Mononuclear cell (primary cell): ENCODE results near the gene CCDC124. TPM values are rescaled to one million over a fixed set of nuclear protein-coding genes. Genes with fewer than 3 reads are reported as not detected.
A peak's percentile ranks its signal among the peaks of the same experiment; 100 is the strongest.

ENCODE experiments used
- H3K27me3 ChIP-seq: 2 replicates; pipeline ENCODE4 v1.6.0; 2011; ENCODE audit warnings: low read length, control low read depth; ENCODE audit not compliant: insufficient read depth
- H3K4me1 ChIP-seq: 2 replicates; pipeline ENCODE4 v1.5.1; 2011; ENCODE audit warnings: mild to moderate bottlenecking, low read length, control low read depth; ENCODE audit not compliant: insufficient read depth
- H3K4me3 ChIP-seq: 2 replicates; pipeline ENCODE4 v1.5.1; 2011; ENCODE audit warnings: mild to moderate bottlenecking, low read length, moderate library complexity
- H3K9me3 ChIP-seq: 2 replicates; pipeline ENCODE4 v1.5.1; 2011; ENCODE audit warnings: low read depth, mild to moderate bottlenecking, control low read depth, low read length
- total RNA-seq: library from RNA; depleted of rRNA; stranded (reverse); fragments of >200 nt; gene quantifications from one replicate; pipeline ENCODE4 v1.2.3, GENCODE V29; 2012

Gene CCDC124
- total RNA-seq, 1 donor: 13.2 TPM

DNA sequence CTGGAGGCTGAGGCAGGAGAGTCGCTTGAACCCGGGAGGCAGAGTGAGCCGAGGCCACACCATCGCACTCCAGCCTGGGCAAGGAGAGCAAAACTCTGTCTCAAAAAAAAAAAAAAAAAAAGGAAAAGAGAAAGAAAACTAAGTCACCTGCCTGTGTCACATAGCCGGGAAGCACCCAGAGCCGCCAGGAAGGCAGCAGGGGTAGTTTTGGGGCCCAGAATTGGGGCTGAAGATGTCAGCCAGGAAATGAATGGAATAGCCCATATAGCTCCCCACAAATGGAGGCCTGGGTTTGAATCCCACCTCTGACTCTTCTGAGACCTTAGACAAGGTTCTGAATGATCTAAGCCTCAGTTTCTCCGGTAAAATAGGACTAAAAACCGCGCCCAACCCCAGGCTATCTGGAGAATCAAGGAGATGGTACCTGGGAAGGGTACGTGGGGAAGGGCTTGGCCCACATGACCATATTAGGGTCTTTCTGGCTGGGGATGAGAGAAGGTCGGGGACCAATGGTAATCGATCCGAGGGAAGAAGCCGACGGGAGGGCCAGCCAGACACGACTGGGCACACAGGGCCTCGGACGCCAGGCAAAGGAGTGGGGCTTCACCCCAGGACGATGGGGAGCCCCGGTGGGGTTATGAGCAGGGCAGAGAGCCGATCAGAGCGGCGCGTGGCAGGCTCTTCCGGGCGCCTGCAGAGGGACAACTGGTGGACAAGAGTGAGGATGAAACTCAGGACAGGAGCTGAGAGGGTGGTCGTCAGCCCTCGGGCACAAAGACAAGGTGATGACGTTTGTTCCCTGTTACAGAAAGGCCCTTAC is 14.4 kb downstream of the CCDC124 start:
- Histone ChIP-seq H3K9me3 (no peaks in the 10 kb centered on the region), H3K4me3 (peak overlapping the region; percentile 32), H3K27me3 (peaks cover 31% of the 10 kb centered on the region), H3K4me1 (peaks cover 46% of the 10 kb centered on the region)

DNA sequence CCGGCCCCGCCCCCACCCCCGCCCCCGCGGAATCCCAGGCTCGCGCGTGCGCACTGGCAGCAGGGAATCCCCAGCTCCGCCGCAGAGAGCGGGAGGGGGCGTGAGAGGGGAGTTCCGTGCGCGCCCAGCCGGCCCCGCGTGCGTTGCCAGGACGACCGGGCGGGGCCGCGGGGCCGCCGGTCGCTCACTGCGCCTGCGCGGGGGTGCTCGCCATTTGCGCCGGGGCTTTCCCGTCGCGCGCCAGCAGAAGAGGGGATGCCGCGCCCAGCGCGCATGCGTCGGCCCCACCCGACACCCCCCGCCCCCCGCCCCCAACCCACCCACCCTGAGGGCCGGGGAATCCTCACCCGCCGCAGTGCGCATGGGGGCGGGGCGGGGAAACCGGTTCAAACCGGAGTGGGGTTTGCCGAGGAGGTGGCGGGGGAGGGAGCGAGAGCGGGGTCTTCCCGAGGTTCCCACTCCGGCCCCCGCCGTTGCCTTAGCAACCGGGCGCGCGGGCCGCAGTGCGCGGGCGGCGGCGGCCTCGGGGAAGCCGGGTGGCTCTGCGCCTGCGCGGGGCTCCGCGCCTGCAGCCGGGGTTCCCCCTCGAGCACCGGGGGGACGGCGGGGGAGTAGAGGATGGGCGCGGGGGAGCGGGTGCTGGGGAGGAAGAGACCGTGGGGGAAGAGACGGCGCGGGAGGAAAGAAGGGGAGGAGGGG is 15.1 kb downstream of the CCDC124 start:
- H3K27me3 ChIP-seq: peaks cover 39% of the 10 kb centered on the region
- H3K4me1 ChIP-seq: peaks cover 53% of the 10 kb centered on the region
- peak overlapping the region; percentile 34 for H3K4me3 ChIP-seq
- no peaks in the 10 kb centered on the region for H3K9me3 ChIP-seq

DNA sequence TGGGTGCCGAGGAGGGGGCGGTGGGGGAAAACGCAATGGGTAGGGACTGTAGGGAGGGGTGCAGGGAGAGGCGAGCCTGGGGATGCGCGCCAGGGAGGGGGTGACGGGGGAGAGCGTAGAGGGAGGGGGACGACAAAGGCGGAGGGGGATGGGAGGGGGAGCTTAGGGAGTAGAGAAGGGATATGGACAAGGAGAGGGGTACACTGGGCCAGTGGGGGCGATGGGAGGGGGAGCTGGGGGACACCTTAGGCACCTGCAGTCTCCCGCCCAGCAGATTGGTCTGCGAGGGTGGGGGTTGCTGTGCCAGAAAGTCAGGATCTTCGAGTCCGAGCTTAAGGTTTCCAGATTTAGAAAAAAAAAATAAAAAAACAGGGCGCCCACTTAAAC is 15.7 kb downstream of the CCDC124 start:
- no peaks in the 10 kb centered on the region for H3K9me3 ChIP-seq
- H3K4me3 ChIP-seq: no peak overlapping the region
- H3K4me1 ChIP-seq: peaks cover 56% of the 10 kb centered on the region
- peaks cover 45% of the 10 kb centered on the region for H3K27me3 ChIP-seq

DNA sequence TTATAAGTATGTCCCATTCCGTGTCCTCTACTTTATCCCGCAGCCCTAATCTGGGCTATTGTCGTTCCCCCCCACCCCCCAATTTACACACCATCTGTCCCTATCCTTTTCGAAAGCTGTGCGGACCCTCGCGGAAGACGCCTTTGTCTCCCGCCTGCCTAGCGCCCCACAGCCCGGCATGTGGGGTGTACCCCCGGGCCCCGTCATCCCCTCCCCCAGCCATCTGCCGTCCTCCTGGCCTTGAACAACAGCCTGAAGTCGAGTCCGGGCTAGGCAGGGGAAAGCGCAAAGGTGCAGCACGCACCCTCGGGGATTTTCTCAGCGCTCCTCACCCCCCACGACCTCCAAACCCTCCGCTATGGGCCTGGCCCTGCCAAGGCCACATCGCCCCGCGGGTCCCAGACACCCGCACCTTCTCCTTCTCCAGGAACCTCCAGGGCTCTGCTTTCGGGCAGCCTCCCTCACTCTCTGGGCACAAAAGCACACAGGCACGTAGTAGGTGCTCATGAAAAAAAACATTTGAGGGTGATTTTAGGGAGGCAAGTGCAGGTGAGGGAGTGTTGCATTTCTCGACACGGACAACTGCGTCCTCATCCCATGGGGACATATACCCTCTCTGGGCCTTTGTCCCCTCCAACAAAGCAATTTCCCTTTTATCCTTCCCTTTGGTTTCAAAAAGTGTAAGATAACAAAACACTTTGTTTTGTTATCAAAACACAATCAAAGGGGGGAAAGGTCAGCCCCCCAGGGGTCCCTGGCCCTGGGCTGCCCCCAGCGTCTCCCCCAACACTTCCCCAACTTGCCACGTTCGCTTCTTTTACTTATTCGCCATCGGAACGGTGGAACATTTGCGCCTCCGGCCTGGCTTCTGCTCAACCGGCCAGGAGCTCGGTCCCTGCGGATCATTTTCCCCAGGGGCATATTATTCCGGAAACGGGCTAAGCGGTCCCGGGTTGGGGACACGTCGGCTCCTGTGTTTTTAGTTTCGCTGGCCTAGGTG is 16.4 kb downstream of the CCDC124 start:
- peaks cover 56% of the 10 kb centered on the region for H3K4me1 ChIP-seq
- H3K4me3 ChIP-seq: no peak overlapping the region
- H3K9me3 ChIP-seq: no peaks in the 10 kb centered on the region
- peaks cover 51% of the 10 kb centered on the region for H3K27me3 ChIP-seq

DNA sequence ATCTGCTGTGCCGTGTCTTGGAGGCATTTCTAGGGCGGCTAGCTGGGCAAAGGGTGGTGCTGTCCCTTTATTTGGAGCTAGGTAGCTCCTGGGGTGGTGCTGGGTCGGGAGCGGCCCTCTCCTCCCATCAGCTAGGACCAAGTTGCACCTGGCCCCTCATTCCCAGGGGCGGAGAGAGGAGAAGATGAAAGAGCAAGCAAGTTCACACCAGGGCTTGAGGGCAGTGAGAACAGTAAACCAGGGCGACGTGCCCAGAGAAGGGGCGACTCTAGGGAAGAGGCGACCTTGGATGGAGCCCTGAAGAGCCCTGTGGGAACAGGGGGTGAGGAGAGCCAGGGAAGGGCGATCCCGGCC is 17.1 kb downstream of the CCDC124 start:
- no peak overlapping the region for H3K4me3 ChIP-seq
- H3K4me1 ChIP-seq: peaks cover 56% of the 10 kb centered on the region
- no peaks in the 10 kb centered on the region for H3K9me3 ChIP-seq
- H3K27me3 ChIP-seq: peaks cover 53% of the 10 kb centered on the region

DNA sequence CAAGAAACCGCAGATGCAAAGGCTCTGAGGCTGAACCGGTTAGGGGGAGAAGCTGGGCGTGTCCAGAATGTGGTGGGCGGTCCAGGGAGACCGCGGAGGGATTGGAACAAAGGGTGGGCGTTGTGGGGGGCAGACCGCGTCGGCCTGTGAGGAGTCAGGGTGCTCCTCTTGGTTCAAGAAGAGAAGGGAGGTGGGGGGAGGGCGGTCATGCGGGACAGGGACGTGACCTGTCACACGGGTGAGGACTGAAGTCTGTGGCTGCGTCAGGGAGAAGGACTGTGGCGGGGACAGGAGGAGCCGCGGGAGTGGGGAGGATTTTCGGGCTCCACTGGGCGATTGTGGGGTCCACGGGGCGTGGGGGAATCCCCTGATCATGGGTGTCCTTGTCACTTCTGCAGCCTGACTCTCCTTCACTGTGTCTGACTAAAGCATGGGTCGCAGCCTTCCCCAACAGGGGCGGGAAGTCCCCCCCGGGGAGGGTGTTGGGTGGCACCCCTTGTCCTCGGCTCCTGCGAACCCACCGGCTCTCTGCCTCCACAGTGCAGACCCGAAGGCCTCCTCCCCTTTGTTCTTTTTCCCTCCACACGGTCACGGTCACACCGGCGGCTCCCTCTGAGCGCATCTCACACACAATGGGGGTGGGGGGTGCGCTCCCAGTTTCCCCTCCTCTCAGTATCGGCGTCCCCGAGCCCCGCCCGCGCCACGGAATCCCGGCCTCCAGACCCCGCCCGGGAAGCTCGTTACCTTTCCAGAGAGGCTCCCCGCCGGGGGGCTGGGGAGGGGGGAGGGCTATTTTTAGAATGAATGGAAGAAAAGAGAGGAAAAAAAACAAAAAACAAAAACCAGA is 17.7 kb downstream of the CCDC124 start:
- Histone ChIP-seq H3K4me3 (no peak overlapping the region), H3K27me3 (peaks cover 53% of the 10 kb centered on the region), H3K4me1 (peaks cover 56% of the 10 kb centered on the region), H3K9me3 (no peaks in the 10 kb centered on the region)

DNA sequence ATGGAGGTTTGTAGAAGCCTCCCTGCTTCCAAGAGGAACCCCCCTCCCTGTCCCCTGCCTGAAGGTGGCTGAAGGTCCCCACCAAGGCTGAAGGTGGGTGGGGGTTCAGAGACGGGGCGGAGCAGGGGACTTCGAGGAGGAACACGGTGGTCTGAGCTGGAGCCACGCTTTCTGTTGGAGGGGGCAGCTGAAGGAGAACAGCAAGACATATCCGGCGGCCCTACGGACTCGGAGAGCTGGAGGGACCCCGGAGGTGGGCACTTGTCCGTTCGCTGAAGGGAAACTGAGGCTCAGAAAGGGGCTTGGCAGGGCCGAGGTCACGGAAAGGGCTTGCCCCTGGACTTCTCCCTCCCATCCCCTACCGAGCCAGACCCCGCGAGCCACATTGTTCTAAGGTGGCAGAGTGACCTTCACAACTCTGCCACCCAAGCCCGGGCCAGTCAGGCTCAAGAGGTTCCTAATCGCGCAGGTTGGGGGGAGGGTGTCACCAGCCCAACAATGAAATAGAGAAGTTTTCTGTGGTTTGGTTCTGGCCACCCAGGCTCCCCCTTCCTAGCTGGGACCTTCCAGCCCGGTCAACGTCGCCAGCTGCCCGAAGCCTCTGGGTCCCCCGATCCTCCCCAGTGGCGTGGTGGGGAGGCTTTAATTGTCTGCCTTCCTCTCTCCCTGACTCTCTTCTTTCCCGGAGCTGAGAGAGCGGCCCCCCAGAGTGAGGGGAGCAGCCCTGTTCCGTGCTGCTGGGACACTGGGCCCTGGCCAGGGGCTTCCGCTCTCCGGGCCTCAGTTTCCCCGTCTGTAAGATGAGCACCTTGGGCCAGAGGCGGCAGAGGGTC is 18.6 kb downstream of the CCDC124 start:
- H3K4me1 ChIP-seq: peaks cover 56% of the 10 kb centered on the region
- no peak overlapping the region for H3K4me3 ChIP-seq
- H3K27me3 ChIP-seq: peaks cover 53% of the 10 kb centered on the region
- H3K9me3 ChIP-seq: no peaks in the 10 kb centered on the region

DNA sequence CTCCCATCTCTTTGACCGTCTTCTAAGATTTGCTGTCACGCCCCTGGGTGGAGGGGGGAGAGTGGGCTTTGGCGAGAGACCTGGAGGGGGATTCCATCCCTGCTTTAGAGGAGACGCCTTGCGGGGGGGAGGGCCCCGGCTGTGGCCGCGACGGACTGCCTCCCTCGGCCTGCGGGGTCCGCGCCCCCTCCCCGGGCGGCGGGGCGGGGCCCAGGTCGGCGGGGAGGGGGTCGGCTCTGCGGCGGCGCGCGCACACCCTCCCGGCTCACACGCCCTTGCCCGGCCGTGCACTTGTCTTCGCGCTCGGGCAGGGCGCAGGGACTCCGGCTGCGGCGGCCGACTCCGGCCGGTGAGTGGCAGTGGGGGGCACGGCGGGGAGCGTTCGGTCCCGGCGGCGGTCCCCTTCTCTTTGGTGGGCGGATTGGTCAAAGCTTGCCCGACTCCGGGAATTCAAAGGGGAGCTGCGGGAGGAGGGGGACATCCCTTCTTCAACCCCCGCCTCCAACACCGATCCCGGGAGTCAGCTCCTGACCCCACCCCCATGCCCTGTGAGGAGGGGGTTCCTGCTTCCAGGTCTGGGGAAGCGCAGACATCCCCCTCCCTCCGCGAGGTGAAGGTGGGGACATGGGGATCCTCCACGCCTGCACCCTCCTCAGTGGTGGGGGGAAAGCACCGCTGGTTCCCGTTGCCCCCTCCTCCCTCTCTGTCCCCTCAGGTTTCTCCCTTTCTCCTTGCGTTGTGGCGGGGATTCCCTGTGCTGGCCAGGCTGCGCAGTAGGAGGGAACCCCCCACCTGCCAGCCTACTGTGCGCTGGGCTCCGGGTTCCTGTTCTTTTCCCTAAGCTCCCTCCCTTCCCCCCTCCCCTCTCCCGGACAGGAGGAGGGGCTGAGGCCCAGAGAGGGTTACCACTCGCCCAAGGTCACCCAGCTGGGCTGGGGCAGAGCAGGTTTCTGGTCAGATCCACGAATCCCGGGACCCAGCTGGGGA is 19.5 kb downstream of the CCDC124 start:
- Histone ChIP-seq H3K4me3 (no peak overlapping the region), H3K4me1 (peaks cover 46% of the 10 kb centered on the region), H3K9me3 (no peaks in the 10 kb centered on the region), H3K27me3 (peaks cover 53% of the 10 kb centered on the region)

DNA sequence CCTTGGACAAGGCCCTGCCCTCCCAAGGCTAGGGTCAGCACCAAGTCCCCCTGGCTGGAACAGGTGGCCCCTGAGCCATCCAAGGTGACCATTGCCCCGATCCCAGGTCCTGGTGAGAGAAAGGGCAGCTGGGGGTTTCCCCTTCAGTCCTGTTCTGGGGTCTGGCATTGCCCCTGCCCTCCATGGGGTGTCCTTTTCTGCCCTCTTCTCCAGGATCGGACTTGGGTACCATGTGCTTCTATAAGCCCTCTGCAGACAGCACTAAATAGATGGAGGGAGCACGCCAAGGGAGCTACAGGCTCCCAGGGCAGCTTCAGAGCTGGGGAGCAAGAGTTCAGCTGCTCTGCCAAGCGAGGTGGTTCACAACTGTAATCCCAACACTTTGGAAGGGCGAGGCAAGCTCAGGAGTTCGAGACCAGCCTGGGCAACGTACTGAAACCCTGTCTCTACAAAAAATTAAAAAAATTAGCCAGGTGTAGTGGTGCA is 20.5 kb downstream of the CCDC124 start:
- Histone ChIP-seq H3K4me1 (peaks cover 44% of the 10 kb centered on the region), H3K27me3 (peaks cover 53% of the 10 kb centered on the region)

DNA sequence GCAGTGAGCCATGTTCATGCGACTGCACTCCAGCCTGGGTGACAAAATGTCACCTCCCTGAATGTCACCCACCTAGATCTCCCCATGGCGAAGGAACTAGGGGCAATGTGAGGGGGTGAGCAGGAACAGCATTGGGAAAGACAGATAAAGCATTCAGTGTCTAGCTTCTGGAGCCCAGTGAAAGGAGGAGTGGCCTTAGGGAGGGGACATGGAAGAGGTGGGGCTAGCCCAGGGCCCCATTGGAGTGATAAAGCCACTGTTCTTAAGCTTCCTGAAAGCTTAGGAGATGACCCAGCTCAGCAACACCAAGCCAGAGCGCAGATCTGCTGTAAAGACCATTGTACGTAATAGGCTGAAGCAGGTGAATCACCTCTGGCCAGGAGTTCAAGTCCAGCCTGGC is 21.1 kb downstream of the CCDC124 start:
- no peak overlapping the region for H3K4me3 ChIP-seq
- H3K27me3 ChIP-seq: peaks cover 53% of the 10 kb centered on the region
- H3K9me3 ChIP-seq: no peaks in the 10 kb centered on the region
- H3K4me1 ChIP-seq: peaks cover 41% of the 10 kb centered on the region

More for the DNA sequence above, 20.5 kb downstream of the CCDC124 start:
- Histone ChIP-seq H3K9me3 (no peaks in the 10 kb centered on the region), H3K4me3 (no peak overlapping the region)

DNA sequence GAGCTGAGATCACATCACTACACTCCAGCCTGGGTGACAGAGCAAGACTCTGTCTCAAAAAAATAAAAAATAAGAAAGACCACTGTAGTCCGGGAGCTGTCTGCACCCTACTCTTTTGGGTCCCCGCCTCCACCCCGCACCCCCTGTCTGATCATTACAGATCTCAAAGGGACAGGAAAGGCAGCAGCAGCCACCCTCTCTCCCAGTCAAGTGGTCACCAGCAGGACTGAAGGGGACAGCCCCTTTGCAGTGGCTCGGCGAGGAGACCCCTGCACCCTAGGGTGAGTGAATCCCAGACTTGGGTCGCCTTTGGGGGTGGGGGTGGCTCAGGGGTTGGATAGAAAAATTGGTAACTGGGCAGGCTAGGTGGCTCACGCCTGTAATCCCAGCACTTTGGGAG is 21.6 kb downstream of the CCDC124 start:
- H3K4me3 ChIP-seq: no peak overlapping the region
- peaks cover 36% of the 10 kb centered on the region for H3K4me1 ChIP-seq
- peaks cover 48% of the 10 kb centered on the region for H3K27me3 ChIP-seq
- H3K9me3 ChIP-seq: no peaks in the 10 kb centered on the region

DNA sequence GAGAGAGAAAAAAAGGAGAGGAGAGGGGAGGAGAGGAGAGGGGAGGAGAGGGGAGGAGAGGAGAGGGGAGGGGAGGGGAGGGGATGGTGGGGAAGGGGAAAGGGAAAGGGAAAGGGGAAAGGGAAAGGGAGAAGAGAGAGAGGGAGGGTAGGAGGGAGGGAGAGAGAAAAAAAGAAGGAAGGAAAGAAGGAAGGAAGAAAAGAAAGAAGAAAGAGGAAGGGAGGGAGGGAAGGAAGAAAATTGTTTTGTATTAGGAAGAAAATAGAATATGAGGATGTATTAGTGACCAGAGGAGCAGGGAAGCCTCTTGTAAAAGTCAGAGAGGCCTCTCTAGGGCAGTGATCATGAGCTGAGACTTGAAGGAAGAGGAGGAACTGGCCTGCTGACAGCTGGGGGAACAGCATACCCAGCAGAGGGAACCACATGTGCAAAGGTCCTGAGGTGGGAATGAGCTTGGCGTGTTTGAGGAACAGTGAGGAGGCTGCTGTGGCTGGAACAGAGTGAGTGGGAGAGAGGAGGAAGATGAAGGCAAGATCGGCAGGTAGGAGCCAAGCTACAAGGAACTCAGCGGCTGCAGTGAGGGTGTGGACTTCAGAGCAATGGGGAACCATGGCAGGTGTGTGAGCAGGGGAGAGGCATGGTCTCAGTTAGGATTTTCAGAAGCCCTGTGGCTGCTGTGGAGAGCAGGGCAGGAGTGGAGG is 24.5 kb downstream of the CCDC124 start:
- Histone ChIP-seq H3K4me1 (peaks cover 9% of the 10 kb centered on the region), H3K27me3 (peaks cover 21% of the 10 kb centered on the region), H3K4me3 (no peak overlapping the region), H3K9me3 (no peaks in the 10 kb centered on the region)
